Activated CD4-positive, alpha-beta T cell treated with anti-CD3 and anti-CD28 coated beads for 48 hours (primary cell): ENCODE measurements around the gene CCDC6.
"Not testable (repeated sequence)": the region's sequence is repeated elsewhere in the genome, so short reads cannot be mapped to it uniquely, and the experiment has no call there.

Source experiments
- DNase-seq: peaks from one replicate; pipeline ENCODE4 v3.0.0-alpha.2; 2020

The CCDC6 gene

DNA sequence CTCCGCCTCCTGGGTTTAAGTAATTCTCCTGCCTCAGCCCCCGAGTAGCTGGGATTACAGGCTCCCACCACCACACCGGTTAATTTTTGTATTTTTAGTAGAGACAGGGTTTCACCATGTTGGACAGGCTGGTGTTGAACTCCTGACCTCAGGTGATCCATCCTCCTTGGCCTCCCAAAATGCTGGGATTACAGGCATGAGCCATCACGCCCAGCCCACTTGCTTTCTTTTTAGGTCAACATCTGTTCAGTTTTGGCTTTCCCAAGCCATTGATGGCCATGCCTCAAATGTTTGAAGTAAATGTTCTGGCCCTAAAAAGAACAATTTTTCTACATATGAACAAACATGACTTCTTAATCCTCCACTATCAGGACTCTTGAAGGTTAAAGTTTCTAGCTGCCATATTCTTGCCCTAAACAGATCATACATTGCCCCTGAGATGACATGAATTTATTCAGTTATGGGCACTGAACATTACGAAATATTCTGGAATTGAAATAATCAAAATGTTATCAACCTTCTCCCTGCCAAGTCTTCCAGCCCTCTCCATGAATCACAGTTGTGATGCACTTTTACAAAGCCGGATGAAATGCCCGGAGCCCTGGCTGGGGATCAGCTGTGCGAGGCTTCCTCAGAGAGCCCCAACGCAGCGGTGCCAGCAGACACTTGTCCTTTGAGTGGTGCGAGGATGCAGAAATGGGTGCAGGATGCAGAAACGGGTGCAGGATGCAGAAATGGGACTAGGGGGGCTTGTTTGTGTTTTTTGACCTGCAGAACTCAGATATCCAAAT is 156.0 kb downstream of the CCDC6 start:
- no peak for DNase-seq

GRCh38 chr10:59748834-59749233 is 157.5 kb downstream of the CCDC6 start:
- DNase-seq: no peak

GRCh38 chr10:59745163-59745650 is 161.1 kb downstream of the CCDC6 start:
- DNase-seq: no peak

- DNase-seq: not testable (repeated sequence)
These were observed 161.6 kb downstream of the CCDC6 start for GRCh38 chr10:59744762-59745161.

DNA sequence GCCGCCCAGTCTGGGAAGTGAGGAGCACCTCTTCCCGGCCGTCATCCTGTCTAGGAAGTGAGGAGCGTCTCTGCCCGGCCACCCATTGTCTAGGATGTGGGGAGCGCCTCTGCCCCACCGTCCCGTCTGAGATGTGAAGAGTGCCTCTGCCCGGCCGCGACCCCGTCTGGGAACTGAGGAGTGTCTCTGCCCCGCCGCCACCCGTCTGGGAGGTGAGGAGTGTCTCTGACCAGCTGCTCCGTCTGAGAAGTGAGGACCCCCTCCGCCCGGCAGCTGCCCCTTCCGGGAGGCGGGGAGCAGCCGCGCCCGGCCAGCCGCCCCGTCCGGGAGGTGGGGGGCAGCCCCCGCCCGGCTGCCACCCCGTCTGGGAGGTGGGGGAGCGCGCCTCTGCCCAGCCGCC is 162.2 kb downstream of the CCDC6 start:
- DNase-seq: not testable (repeated sequence)

DNA sequence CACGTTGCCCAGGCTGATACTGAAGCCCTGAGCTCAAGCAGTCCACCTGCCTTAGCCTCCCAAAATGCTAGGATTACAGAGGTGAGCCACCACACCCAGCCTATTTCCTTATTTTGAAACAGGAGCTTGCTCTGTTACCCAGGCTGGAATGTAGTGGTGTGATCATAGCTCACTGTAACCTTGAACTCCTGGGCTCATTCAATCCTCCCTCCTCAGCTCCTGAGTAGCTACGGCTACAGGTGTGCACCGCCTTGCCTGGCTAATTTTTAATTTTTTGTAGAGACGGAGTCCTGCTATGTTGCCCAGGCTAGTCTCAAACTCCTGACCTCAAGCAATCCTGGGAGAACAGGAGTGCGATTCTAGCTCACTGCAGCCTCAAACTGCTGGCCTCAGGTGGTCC is 164.8 kb downstream of the CCDC6 start:
- DNase-seq: no peak

- no peak for DNase-seq
These were observed 165.3 kb downstream of the CCDC6 start for GRCh38 chr10:59741048-59741447.
